ENCODE results near the gene PDPK1. TPM values are rescaled to one million over a fixed set of nuclear protein-coding genes. Genes with fewer than 3 reads are reported as not detected.

Gene PDPK1
- polyA plus RNA-seq, 1 experiment: 25.0 TPM

DNA sequence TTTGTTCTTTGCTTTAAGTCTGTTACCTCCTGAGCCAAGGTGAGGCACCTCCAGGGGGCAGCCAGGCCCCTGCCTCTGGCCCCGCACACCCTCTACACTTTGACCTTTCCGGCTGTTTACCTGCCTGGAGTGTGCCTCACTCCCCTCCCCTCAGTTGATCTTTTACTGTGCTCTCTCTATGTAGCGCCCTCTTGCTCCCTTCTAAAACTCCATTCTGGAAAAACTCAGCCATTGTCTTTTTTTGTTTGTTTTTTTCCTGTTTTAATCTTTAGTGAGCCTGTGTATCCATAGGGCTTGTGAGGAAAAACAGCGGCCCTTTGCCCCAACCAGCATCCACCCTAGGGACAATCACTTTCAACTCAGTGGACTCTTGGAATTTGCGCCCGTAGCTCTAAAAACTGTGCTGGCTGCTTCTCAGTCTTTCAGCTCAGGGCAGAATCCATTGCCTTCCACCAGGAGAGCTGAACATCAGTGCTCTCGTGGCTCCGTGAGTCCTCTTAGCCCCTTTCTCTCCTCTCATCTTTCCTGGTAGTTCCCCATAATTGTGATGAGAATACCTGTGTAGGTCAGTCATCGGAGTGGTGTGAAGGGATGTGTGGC is 13.4 kb upstream of the PDPK1 start:
- no peaks in the 10 kb centered on the region for H3K27me3 ChIP-seq (ENCODE audit: control insufficient read depth, insufficient read depth, low read length)
- TF ChIP-seq, protein P1, sequence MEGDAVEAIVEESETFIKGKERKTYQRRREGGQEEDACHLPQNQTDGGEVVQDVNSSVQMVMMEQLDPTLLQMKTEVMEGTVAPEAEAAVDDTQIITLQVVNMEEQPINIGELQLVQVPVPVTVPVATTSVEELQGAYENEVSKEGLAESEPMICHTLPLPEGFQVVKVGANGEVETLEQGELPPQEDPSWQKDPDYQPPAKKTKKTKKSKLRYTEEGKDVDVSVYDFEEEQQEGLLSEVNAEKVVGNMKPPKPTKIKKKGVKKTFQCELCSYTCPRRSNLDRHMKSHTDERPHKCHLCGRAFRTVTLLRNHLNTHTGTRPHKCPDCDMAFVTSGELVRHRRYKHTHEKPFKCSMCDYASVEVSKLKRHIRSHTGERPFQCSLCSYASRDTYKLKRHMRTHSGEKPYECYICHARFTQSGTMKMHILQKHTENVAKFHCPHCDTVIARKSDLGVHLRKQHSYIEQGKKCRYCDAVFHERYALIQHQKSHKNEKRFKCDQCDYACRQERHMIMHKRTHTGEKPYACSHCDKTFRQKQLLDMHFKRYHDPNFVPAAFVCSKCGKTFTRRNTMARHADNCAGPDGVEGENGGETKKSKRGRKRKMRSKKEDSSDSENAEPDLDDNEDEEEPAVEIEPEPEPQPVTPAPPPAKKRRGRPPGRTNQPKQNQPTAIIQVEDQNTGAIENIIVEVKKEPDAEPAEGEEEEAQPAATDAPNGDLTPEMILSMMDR (IDR thresholded peaks at IDR 0.05; ENCODE audit: insufficient read depth, low read depth, low read length): no peak
- ChIA-PET CTCF (no interaction called here), POLR2A (no interaction called here)
- no peak for DNase-seq (ENCODE audit: low read depth)
- peaks cover 34% of the 10 kb centered on the region for H3K36me3 ChIP-seq (ENCODE audit: control insufficient read depth, insufficient read depth, low read length)
- H3K4me3 ChIP-seq (ENCODE audit: low read depth, low read length): no peak overlapping the region

DNA sequence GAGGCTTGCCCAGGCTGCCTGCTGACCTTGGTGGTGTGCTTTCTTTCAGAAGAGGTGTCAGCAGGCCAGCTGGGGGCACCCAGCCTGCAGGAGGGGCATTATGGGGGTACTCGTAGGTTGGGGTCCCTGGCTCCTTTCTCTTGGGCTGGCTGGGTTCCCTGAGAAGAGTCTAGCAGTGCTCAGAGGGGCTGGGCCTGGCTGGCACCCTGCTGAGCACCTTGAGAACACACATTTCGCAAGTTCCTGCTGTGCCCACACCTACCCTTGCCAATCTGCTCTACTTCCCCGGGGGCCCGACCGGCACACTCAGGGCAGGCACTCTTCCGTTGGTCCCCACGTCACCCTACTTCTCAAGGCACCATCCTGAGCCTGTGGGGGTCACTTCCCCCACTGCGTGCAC is 11.7 kb upstream of the PDPK1 start:
- no peak overlapping the region for H3K4me3 ChIP-seq (ENCODE audit: low read depth, low read length)
- TF ChIP-seq, protein P1 (IDR thresholded peaks at IDR 0.05; ENCODE audit: insufficient read depth, low read depth, low read length): no peak
- POLR2A ChIA-PET: no interaction called here

DNA sequence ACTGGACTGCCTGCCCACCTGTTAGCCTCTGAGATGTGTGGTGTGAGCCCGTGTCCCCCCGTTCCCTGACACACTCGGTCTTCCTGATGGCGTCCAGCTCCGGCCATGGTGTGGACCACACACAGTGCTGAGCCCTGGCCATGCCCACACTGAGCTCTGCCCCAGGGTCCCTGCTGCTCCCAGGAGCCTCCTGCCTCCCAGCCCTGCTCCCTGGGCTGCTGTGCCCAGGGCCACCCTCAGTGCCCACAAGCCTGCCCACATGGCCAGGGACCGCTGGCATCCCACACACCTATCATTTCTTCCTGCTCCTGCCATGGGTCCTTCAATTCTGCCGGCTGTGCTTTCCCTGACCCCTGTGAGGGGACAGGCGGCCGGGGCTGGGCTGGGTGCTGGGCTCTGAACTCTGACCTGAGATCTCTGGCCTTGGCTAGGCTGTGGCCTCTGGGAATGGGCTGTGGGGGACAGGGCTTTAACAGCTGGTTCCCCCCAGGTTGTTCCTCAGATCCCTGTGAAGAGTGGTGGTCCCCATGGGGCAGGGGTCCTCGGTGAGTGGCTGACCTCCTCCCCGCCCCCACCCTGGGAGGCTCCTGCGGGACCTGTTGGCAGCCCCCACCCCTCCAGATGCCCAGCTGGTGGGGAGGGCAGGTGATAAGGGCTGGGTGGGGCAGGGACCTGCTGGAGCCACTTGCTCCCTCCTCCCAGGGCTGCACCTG is 10.6 kb upstream of the PDPK1 start:
- no peak for DNase-seq (ENCODE audit: low read depth)
- TF ChIP-seq, protein P1 (IDR thresholded peaks at IDR 0.05; ENCODE audit: insufficient read depth, low read depth, low read length): no peak
- Histone ChIP-seq H3K36me3 (ENCODE audit: control insufficient read depth, insufficient read depth, low read length) (peaks cover 41% of the 10 kb centered on the region), H3K4me3 (ENCODE audit: low read depth, low read length) (no peak overlapping the region), H3K27me3 (ENCODE audit: control insufficient read depth, insufficient read depth, low read length) (no peaks in the 10 kb centered on the region)
- ChIA-PET CTCF (interaction anchor here (0.6 kb wide), 1 partner anchor 66 kb away, joined by 3 read pairs; no protein-coding TSS in a partner anchor), POLR2A (no interaction called here)

More for the DNA sequence above, 11.7 kb upstream of the PDPK1 start:
- Histone ChIP-seq H3K36me3 (ENCODE audit: control insufficient read depth, insufficient read depth, low read length) (peaks cover 41% of the 10 kb centered on the region), H3K27me3 (ENCODE audit: control insufficient read depth, insufficient read depth, low read length) (no peaks in the 10 kb centered on the region)
- CTCF ChIA-PET: no interaction called here
- DNase-seq (ENCODE audit: low read depth): no peak

DNA sequence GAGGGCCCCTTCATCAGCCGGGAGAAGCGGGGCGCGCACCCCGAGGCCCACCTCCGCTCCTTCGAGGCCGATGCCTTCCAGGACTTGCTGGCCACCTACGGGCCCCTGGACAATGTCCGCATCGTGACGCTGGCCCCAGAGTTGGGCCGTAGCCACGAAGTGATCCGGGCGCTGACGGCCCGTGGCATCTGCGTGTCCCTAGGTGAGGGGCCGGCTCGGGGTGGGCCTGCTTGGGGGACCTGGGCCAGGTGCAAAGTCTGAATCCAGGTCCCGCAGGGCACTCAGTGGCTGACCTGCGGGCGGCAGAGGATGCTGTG is 10.1 kb upstream of the PDPK1 start:
- Histone ChIP-seq H3K4me3 (ENCODE audit: low read depth, low read length) (no peak overlapping the region), H3K36me3 (ENCODE audit: control insufficient read depth, insufficient read depth, low read length) (peaks cover 41% of the 10 kb centered on the region), H3K27me3 (ENCODE audit: control insufficient read depth, insufficient read depth, low read length) (no peaks in the 10 kb centered on the region)
- CTCF ChIA-PET: no interaction called here
- no peak for DNase-seq (ENCODE audit: low read depth)
- POLR2A ChIA-PET: no interaction called here
- TF ChIP-seq, protein P1 (IDR thresholded peaks at IDR 0.05; ENCODE audit: insufficient read depth, low read depth, low read length): no peak

DNA sequence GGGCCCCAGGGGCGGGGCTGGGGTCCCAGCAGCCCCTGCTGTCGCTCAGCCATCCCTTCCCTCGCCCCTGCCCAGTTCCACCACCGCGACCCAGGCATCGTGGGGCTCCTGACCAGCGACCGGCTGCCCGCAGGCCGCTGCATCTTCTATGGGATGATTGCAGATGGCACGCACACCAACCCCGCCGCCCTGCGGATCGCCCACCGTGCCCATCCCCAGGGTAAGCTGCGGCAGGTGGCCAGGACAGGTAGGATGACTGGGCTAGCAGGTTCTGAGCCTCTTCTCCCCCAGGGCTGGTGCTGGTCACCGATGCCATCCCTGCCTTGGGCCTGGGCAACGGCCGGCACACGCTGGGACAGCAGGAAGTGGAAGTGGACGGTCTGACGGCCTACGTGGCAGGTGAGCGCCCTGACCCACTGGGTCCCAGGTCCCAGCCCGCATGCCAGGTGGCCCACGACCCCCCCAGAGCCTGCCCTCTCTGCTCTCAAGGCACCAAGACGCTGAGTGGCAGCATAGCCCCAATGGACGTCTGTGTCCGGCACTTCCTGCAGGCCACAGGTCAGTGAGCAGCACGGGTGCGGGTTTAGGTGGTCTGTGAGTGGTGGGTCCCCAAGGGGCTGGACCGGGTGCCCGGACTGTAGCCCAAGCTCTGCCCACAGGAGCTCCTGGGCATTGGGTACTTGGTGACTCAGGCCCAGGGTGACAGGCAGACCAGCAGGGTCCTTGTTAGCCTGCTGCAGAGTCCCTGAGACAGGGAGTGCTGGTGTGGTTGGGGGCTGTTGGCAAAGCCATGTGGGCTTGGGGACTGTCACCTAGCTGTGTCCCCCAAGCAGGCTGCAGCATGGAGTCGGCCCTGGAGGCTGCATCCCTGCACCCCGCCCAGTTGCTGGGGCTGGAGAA is 9.4 kb upstream of the PDPK1 start:
- no peak for DNase-seq (ENCODE audit: low read depth)
- H3K27me3 ChIP-seq (ENCODE audit: control insufficient read depth, insufficient read depth, low read length): no peaks in the 10 kb centered on the region
- ChIA-PET POLR2A (no interaction called here), CTCF (interaction anchor here (0.5 to 0.6 kb wide), 2 partner anchors 64 to 1138 kb away, joined by 3 to 4 read pairs; no protein-coding TSS in a partner anchor)
- no peak overlapping the region for H3K4me3 ChIP-seq (ENCODE audit: low read depth, low read length)
- TF ChIP-seq, protein P1 (IDR thresholded peaks at IDR 0.05; ENCODE audit: insufficient read depth, low read depth, low read length): no peak
- H3K36me3 ChIP-seq (ENCODE audit: control insufficient read depth, insufficient read depth, low read length): peaks cover 40% of the 10 kb centered on the region
